Mesendoderm (in vitro differentiated cells): ENCODE measurements around the gene DUSP1.

Source experiments
- DNase-seq: peaks from one replicate; pipeline ENCODE4 v3.0.0; 2013
- H2AK5ac ChIP-seq: 2 replicates; pipeline ENCODE4 v1.6.1; 2013; ENCODE audit warnings: low read length, inconsistent platforms
- H2BK120ac ChIP-seq: 2 replicates; pipeline ENCODE4 v1.6.1; 2013; ENCODE audit warnings: low read depth, mild to moderate bottlenecking, low read length, moderate library complexity, mixed read lengths
- H2BK15ac ChIP-seq: replicated peaks from 2 replicates; pipeline ENCODE4 v1.6.1; 2013; ENCODE audit warnings: low read depth, mild to moderate bottlenecking, moderate library complexity
- H2BK5ac ChIP-seq: 2 replicates; pipeline ENCODE4 v1.6.1; 2013; ENCODE audit warnings: low read length, inconsistent platforms
- H3K18ac ChIP-seq: 2 replicates; pipeline ENCODE4 v1.6.1; 2013; ENCODE audit warnings: mild to moderate bottlenecking, low read length, mixed read lengths
- H3K23ac ChIP-seq: one replicate; pipeline ENCODE4 v1.6.1; 2013; ENCODE audit warnings: low read length
- H3K27ac ChIP-seq: 2 replicates; pipeline ENCODE4 v1.5.1; 2013; ENCODE audit warnings: low read depth, mild to moderate bottlenecking, inconsistent platforms, low read length, moderate library complexity
- H3K27me3 ChIP-seq: 2 replicates; pipeline ENCODE4 v1.6.1; 2013; ENCODE audit warnings: low read length, control low read depth, mild to moderate bottlenecking, inconsistent platforms; ENCODE audit not compliant: insufficient read depth, poor library complexity
- H3K36me3 ChIP-seq: 2 replicates; pipeline ENCODE4 v1.6.1; 2013; ENCODE audit warnings: low read length, inconsistent platforms; ENCODE audit not compliant: control insufficient read depth, insufficient read depth
- H3K4ac ChIP-seq: one replicate; pipeline ENCODE4 v1.6.1; 2013; ENCODE audit warnings: low read depth, mild to moderate bottlenecking, low read length, moderate library complexity
- H3K4me1 ChIP-seq: 2 replicates; pipeline ENCODE4 v1.6.1; 2013; ENCODE audit warnings: low read depth, low read length, inconsistent platforms; ENCODE audit not compliant: control insufficient read depth
- H3K4me2 ChIP-seq: 2 replicates; pipeline ENCODE4 v1.6.1; 2013; ENCODE audit warnings: low read length
- H3K4me3 ChIP-seq: 2 replicates; pipeline ENCODE4 v1.5.1; 2013; ENCODE audit warnings: mild to moderate bottlenecking, low read length
- H3K56ac ChIP-seq: one replicate; pipeline ENCODE4 v1.6.1; 2013; ENCODE audit warnings: low read length
- H3K79me1 ChIP-seq: 2 replicates; pipeline ENCODE4 v1.6.1; 2013; ENCODE audit warnings: low read length, inconsistent platforms
- H3K79me2 ChIP-seq: 2 replicates; pipeline ENCODE4 v1.6.1; 2013; ENCODE audit warnings: mild to moderate bottlenecking, low read length; ENCODE audit not compliant: control insufficient read depth, insufficient read depth
- H3K9ac ChIP-seq: 2 replicates; pipeline ENCODE4 v1.6.1; 2013; ENCODE audit warnings: low read length, inconsistent platforms
- H4K5ac ChIP-seq: one replicate; pipeline ENCODE4 v1.6.1; 2013; ENCODE audit warnings: low read length
- H4K8ac ChIP-seq: one replicate; pipeline ENCODE4 v1.6.1; 2013; ENCODE audit warnings: low read depth, mild to moderate bottlenecking, control low read depth, low read length, moderate library complexity
- WGBS: extraction: QIAGEN DNeasy Blood & Tissue Kit; methylation state at CpG from one replicate; pipeline ENCODE4 v1.1.7; 2013; ENCODE audit warnings: low lambda C conversion rate, missing lambda C conversion rate; ENCODE audit not compliant: insufficient coverage; ENCODE audit errors: extremely low coverage; 5-methylcytosine and 5-hydroxymethylcytosine counted together

Gene DUSP1

DNA sequence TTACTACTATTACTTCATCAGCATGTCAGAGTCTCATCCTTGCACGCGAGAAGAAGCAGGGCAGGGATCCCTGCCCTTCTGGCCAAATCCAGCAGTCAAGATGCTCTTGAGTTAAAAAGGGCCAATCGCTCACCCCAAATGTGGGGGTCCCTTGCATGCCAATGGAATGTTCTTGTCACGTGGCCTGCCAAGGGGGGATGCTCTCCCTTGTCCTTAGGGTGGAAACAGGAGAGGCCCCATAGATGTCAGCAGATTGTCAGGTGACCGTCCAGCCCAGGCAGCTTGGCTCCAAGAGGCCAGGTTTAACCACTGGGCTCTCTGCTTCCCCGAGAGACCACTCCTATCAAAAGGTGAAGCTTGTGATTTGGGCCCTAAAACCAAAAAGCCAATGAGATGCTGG lies 25.3 kb upstream of the DUSP1 start:
- Histone ChIP-seq H3K79me2 (no peaks in the 10 kb centered on the region), H3K4ac (no peak overlapping the region), H4K8ac (no peak overlapping the region), H3K36me3 (no peaks in the 10 kb centered on the region), H3K79me1 (no peaks in the 10 kb centered on the region), H3K4me1 (no peaks in the 10 kb centered on the region), H2BK120ac (no peak overlapping the region), H3K27ac (no peak overlapping the region), H2AK5ac (no peak overlapping the region), H3K27me3 (no peaks in the 10 kb centered on the region), H3K56ac (no peak overlapping the region), H3K4me2 (no peak overlapping the region), H3K4me3 (no peak overlapping the region), H2BK5ac (no peak overlapping the region), H4K5ac (no peak overlapping the region), H2BK15ac (no peak overlapping the region), H3K23ac (no peak overlapping the region), H3K9ac (no peak overlapping the region), H3K18ac (no peak overlapping the region)
- no peak for DNase-seq
- no CpG with 5 or more reads among the region's 6 CpGs for WGBS

DNA sequence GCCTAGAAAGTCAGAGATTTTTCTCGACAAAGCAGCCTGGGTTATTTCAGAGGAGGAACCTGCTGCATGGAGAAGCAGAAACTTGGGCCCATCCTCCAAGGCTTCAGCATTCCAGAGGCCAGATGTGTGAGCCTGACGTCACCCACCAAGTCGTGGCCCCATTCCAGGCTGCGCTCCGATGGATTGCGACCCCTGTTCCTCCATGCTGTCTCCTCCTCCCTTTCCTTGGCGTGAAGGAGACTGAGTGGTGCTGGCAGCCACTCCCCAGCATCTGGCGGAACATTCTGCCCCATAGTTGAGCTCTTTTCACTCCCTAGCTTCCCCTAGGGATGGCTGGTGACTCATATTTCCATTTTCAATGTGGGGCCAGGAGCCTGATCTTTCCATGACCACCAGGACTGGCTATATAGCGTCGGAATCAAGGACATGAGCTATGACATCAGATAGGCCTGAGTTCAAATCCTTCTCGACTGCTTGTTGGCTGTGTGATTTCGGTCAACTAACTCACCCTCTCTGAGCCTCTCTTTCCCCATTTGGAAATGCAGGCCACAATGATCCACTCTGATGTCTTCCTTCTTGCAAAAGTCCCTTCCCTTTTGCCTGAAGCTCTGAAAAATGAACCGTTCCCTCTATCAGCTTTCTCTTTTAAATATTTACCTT lies 24.5 kb upstream of the DUSP1 start:
- Histone ChIP-seq H3K27ac (no peak overlapping the region), H3K79me1 (no peaks in the 10 kb centered on the region)
- WGBS: no CpG with 5 or more reads among the region's 13 CpGs

DNA sequence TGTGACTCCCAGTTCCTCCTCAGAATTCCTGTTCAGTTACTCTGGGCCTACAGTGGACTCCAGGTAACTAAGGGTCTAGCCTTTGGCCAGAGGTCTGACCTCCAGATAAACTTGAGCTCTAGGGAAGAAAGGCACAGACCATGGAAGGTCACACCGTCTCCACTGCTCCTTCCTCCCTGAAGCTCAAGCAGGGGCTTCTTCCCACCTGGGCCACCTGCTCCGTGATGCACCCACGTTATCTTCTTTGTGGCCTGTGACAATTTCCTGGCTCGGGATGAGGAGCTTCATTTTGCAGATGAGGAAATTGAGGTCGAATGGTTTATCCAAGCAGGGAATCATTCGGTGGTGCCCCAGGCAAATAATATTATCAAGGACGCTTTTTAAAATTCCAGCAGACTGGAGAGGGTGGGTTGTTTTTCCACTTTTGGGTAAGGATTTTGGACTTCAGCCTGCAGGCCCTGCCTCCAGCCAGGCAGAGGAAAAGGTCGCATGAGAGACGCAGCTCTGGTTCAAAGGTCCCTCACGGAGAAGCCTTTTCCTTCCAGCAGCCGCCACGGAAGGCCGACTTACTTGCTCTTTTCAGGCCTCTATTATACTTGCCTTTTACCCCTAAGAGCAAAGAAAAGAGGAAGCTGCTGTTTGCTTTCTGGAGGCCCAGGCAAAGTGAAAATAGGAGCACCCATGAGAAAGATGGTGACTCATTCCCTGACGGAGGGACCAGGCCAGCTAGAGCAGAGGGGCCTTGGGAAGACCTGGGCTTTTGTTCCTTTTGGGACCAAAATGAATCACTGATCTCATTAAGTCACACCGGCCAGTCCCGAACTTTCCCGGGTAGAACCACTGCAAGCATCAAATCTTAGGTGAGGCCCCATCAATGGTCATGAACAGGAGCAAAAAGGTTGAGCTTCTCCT lies 22.8 kb upstream of the DUSP1 start:
- DNase-seq: no peak
- Histone ChIP-seq H3K27me3 (no peaks in the 10 kb centered on the region), H3K18ac (no peak overlapping the region), H2BK15ac (no peak overlapping the region), H3K4ac (no peak overlapping the region), H3K4me3 (no peak overlapping the region), H4K8ac (no peak overlapping the region), H4K5ac (no peak overlapping the region), H2BK120ac (no peak overlapping the region), H2AK5ac (no peak overlapping the region), H3K9ac (no peak overlapping the region), H3K27ac (no peak overlapping the region), H3K36me3 (no peaks in the 10 kb centered on the region), H3K79me2 (no peaks in the 10 kb centered on the region), H2BK5ac (no peak overlapping the region), H3K23ac (no peak overlapping the region), H3K79me1 (no peaks in the 10 kb centered on the region), H3K56ac (no peak overlapping the region), H3K4me1 (peaks cover 2% of the 10 kb centered on the region), H3K4me2 (no peak overlapping the region)
- no CpG with 5 or more reads among the region's 17 CpGs for WGBS

More for the DNA sequence above, 24.5 kb upstream of the DUSP1 start:
- H3K23ac ChIP-seq: no peak overlapping the region
- H3K4me1 ChIP-seq: no peaks in the 10 kb centered on the region
- no peaks in the 10 kb centered on the region for H3K27me3 ChIP-seq
- H2BK15ac ChIP-seq: no peak overlapping the region
- H2BK5ac ChIP-seq: no peak overlapping the region
- H2AK5ac ChIP-seq: no peak overlapping the region
- peak overlapping the region; percentile 25 for H3K56ac ChIP-seq
- no peak overlapping the region for H2BK120ac ChIP-seq
- no peak overlapping the region for H3K4ac ChIP-seq
- no peak overlapping the region for H3K4me3 ChIP-seq
- no peak overlapping the region for H3K18ac ChIP-seq
- peak; percentile 60 for DNase-seq
- H3K36me3 ChIP-seq: no peaks in the 10 kb centered on the region
- no peak overlapping the region for H3K9ac ChIP-seq
- H3K79me2 ChIP-seq: no peaks in the 10 kb centered on the region
- H3K4me2 ChIP-seq: no peak overlapping the region
- no peak overlapping the region for H4K5ac ChIP-seq
- no peak overlapping the region for H4K8ac ChIP-seq

DNA sequence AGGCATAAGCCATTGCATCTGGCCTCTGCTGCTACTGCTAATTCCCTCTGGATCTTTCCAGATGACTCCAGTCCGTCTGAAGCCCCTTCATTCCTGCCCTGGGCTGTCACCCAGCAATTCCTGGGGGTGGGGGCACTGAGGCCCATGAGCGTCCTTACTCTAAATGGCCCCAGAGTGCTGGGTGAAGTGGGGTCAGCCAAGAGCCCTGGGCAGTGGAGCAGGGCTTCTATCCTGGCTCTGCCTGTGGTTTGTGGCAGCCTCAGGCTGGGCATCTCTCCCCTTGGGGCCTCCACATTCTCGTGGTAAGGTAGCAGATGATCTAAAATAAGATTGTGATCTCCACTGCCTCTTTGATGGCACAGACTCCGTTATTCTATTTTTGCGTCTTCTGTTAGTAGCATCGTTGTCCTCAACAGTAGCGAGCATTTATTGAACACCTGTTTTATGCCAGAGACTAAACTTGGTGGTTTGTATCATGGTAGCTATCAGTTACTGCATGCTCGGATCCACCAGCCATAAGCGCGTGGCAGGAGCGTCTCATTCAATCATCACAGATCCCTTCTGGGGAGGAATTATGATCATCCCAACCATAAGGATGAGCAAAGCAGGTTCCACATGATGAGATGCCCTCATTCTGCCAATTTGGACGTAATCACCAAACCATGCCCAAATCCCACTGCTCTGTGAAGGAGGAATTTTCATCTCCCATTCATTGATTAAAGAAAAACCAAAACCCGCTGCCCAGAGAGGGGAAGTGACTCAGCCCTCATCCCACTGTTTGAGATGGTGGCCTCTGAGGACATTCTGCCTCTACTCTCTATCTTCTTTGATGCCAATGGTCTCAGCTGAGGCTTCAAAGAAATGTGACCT lies 21.9 kb upstream of the DUSP1 start:
- H3K27me3 ChIP-seq: no peaks in the 10 kb centered on the region
- H3K27ac ChIP-seq: no peak overlapping the region
- H4K8ac ChIP-seq: no peak overlapping the region
- H3K4me1 ChIP-seq: peaks cover 2% of the 10 kb centered on the region
- DNase-seq: no peak
- no peaks in the 10 kb centered on the region for H3K36me3 ChIP-seq
- no peak overlapping the region for H3K9ac ChIP-seq
- no peak overlapping the region for H3K18ac ChIP-seq
- H4K5ac ChIP-seq: no peak overlapping the region
- H3K4me3 ChIP-seq: no peak overlapping the region
- H3K79me2 ChIP-seq: no peaks in the 10 kb centered on the region
- H2AK5ac ChIP-seq: no peak overlapping the region
- no peak overlapping the region for H2BK15ac ChIP-seq
- no peak overlapping the region for H3K4ac ChIP-seq
- H2BK120ac ChIP-seq: no peak overlapping the region
- no peak overlapping the region for H3K56ac ChIP-seq
- WGBS: no CpG with 5 or more reads among the region's 13 CpGs
- H3K23ac ChIP-seq: no peak overlapping the region
- no peak overlapping the region for H3K4me2 ChIP-seq
- no peaks in the 10 kb centered on the region for H3K79me1 ChIP-seq
- no peak overlapping the region for H2BK5ac ChIP-seq

DNA sequence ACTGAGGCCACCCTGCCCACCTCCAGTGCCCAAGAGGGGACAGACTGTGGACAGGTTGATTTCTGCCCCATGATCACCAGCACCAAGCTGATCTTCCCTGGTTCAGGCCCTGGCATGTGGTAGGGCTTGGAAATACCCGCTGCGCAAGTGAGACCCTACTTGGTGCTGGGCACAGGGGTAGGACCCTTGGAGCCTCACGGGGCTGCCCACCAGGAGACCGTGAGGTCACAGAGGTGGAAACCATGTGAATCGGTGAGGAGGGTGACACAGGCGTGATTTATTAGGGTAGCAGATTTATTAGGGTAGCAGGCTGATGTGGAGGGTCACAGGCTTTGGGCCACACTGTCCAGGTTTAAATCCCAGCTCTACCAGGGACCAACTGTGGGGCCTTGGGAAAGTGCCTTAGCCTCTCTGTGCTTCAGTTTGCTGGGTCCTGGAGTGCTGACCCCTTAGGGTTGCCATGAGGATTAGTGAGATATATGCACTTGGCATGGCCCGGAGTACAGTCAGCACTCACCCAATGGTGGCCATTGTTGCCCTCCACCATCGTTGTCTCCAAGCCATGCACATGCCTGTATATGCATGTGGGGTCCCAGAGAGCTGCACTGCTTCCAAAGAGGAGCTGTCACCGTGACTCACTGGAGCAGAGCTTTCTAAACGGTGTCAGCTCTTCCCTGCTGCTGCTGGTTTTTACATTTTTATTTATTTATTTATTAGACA lies 20.9 kb upstream of the DUSP1 start:
- Histone ChIP-seq H3K4me1 (peaks cover 3% of the 10 kb centered on the region), H3K23ac (no peak overlapping the region), H2BK15ac (no peak overlapping the region), H4K8ac (no peak overlapping the region), H3K79me2 (no peaks in the 10 kb centered on the region), H4K5ac (no peak overlapping the region), H3K27ac (no peak overlapping the region), H3K36me3 (no peaks in the 10 kb centered on the region), H3K56ac (no peak overlapping the region), H3K4ac (no peak overlapping the region), H3K4me3 (no peak overlapping the region), H3K18ac (no peak overlapping the region), H3K79me1 (no peaks in the 10 kb centered on the region), H3K27me3 (no peaks in the 10 kb centered on the region), H2BK120ac (no peak overlapping the region), H2BK5ac (no peak overlapping the region), H2AK5ac (no peak overlapping the region), H3K4me2 (no peak overlapping the region), H3K9ac (no peak overlapping the region)
- no CpG with 5 or more reads among the region's 10 CpGs for WGBS
- DNase-seq: no peak
